GM06990 (cell line): ENCODE measurements around the gene GPR173.

Experiments used
- DNase-seq: peaks from one replicate; pipeline ENCODE4 v3.0.0-alpha.2; 2011; ENCODE audit not compliant: insufficient read length; ENCODE audit errors: extremely low read depth
- H3K27me3 ChIP-seq: replicated peaks from 2 replicates; pipeline ENCODE4 v1.6.0; 2011; ENCODE audit warnings: low read length; ENCODE audit not compliant: control insufficient read depth, insufficient read depth
- H3K36me3 ChIP-seq: 2 replicates; pipeline ENCODE4 v1.5.1; 2011; ENCODE audit warnings: low read length; ENCODE audit not compliant: control insufficient read depth, insufficient read depth
- H3K4me3 ChIP-seq: replicated peaks from 2 replicates; pipeline ENCODE4 v1.5.1; 2011; ENCODE audit warnings: low read depth, mild to moderate bottlenecking, control low read depth, low read length
- CTCF ChIP-seq: IDR thresholded peaks from 2 replicates; pipeline ENCODE4 v1.5.1; 2011; ENCODE audit warnings: low read length, control low read depth, mild to moderate bottlenecking, inconsistent platforms; ENCODE audit not compliant: insufficient read depth, poor library complexity, severe bottlenecking

The GPR173 gene

GRCh38 chrX:53049127-53049517 is 533 bp downstream of the GPR173 start:
- DNase-seq, result no peak
- Histone ChIP-seq H3K27me3 (no peaks in the 10 kb centered on the region; the same call in 1 of the 2 replicates), H3K4me3 (no peak overlapping the region), H3K36me3 (no peaks in the 10 kb centered on the region)
- no peak for TF ChIP-seq CTCF

GRCh38 chrX:53050841-53051240 is 2.3 kb downstream of the GPR173 start:
- H3K27me3 ChIP-seq, result no peaks in the 10 kb centered on the region
- TF ChIP-seq CTCF, result no peak
- no peaks in the 10 kb centered on the region for H3K36me3 ChIP-seq
- H3K4me3 ChIP-seq, result no peak overlapping the region
- no peak for DNase-seq

- Histone ChIP-seq H3K36me3 (no peaks in the 10 kb centered on the region), H3K4me3 (no peak overlapping the region), H3K27me3 (no peaks in the 10 kb centered on the region)
- TF ChIP-seq CTCF, result no peak
- DNase-seq, result no peak
Observed at GRCh38 chrX:53055244-53055849, 6.8 kb downstream of the GPR173 start.

- no peak overlapping the region for H3K4me3 ChIP-seq
- no peak for DNase-seq
- TF ChIP-seq CTCF, result no peak
- no peaks in the 10 kb centered on the region for H3K36me3 ChIP-seq
- H3K27me3 ChIP-seq, result no peaks in the 10 kb centered on the region
Observed at GRCh38 chrX:53056292-53056691, 7.7 kb downstream of the GPR173 start.

- no peak for TF ChIP-seq CTCF
- no peak for DNase-seq
- no peaks in the 10 kb centered on the region for H3K27me3 ChIP-seq
- no peak overlapping the region for H3K4me3 ChIP-seq
- no peaks in the 10 kb centered on the region for H3K36me3 ChIP-seq
Observed at GRCh38 chrX:53065104-53065503, 16.5 kb downstream of the GPR173 start.

- Histone ChIP-seq H3K4me3 (no peak overlapping the region), H3K36me3 (no peaks in the 10 kb centered on the region), H3K27me3 (no peaks in the 10 kb centered on the region)
- TF ChIP-seq CTCF, result no peak
- DNase-seq, result no peak
Observed at GRCh38 chrX:53071064-53071463, 22.5 kb downstream of the GPR173 start.
